Heart right ventricle (tissue), 16 donors: ENCODE data around the gene PPP4R4. TPM values are rescaled to one million over a fixed set of nuclear protein-coding genes. Genes with fewer than 3 reads are reported as not detected.
"Not testable (repeated sequence)": the region's sequence is repeated elsewhere in the genome, so short reads cannot be mapped to it uniquely, and the experiment has no call there.

Experiments
- ATAC-seq, 8 donors: fragments of 200-7000 bp; cut with Tn5 transposase; one replicate each; pipeline ENCODE4 v1.9.1; 2020; ENCODE audit warnings: mild to moderate bottlenecking in 8 of 8, moderate library complexity in 8 of 8, moderate number of reproducible peaks in 1 of 8
- DNase-seq, 2 donors: peaks; one replicate each; pipeline ENCODE4 v3.0.0-alpha.2; 2020
- H3K27ac ChIP-seq, 10 donors: fragments of 200-600 bp; sonication (generic) in 2 of 10; one replicate each; pipeline versions ENCODE4 v1.5.0 to v1.8.0; 2020 to 2022; ENCODE audit warnings: mild to moderate bottlenecking in 3 of 10
- H3K27me3 ChIP-seq, 7 donors: fragments of 200-600 bp; one replicate each; pipeline ENCODE4 v1.8.0; 2021 to 2022; ENCODE audit warnings: mild to moderate bottlenecking in 2 of 7
- H3K36me3 ChIP-seq, 9 donors: fragments of 200-600 bp; sonication (generic) in 1 of 9; one replicate each; pipeline versions ENCODE4 v1.5.0 to v1.8.0; 2020 to 2022; ENCODE audit warnings: mild to moderate bottlenecking in 2 of 9
- H3K4me1 ChIP-seq, 9 donors: fragments of 200-600 bp; sonication (generic) in 1 of 9; one replicate each; pipeline versions ENCODE4 v1.5.0 to v1.8.0; 2020 to 2022; ENCODE audit warnings: mild to moderate bottlenecking in 4 of 9
- H3K4me3 ChIP-seq, 10 donors: fragments of 200-600 bp; sonication (generic) in 2 of 10; one replicate each; pipeline versions ENCODE4 v1.5.0 to v1.8.0; 2020 to 2022; ENCODE audit warnings: mild to moderate bottlenecking in 7 of 10, moderate library complexity in 2 of 10
- H3K9me3 ChIP-seq, 11 donors: fragments of 200-600 bp in 10 of 11; sonication (generic) in 2 of 11; one replicate each; pipeline versions ENCODE4 v1.5.0 to v1.8.0; 2013 to 2022; ENCODE audit warnings: mild to moderate bottlenecking in 2 of 11, control low read depth in 1 of 11, moderate library complexity in 1 of 11
- WGBS, 2 donors: extraction: QIAGEN DNeasy Blood & Tissue Kit; methylation state at CpG; one replicate each; pipeline ENCODE4 v1.1.7; 2013; ENCODE audit warnings: inconsistent platforms in 1 of 2; 5-methylcytosine and 5-hydroxymethylcytosine counted together
- intact Hi-C, 10 donors: fragments of 100-400 bp; cut with DNase I; formaldehyde crosslinking; loops; one replicate each; pipeline versions ENCODE4 v1.11.1 to v1.14.2; 2022
- polyA plus RNA-seq, 2 donors: library from polyadenylated mRNA; stranded (reverse); fragments of 200-250 nt; gene quantifications; one replicate each; pipeline ENCODE4 v1.2.3, GENCODE V29; 2013
- total RNA-seq, 10 donors: library from RNA; stranded (reverse); fragmentation: NEBNext Ultra II Directional in 3 of 10; extraction: Animal tissue kit (Norgen Biotek cat#: 25700) in 3 of 10; gene quantifications; one replicate each; pipeline versions ENCODE4 v1.2.1 to v1.2.4, GENCODE V29; 2021 to 2023
- TF ChIP-seq, protein P1 (sequence below), 9 donors: fragments of 200-600 bp; sonication (generic) in 2 of 9; IDR thresholded peaks; one replicate each; pipeline versions ENCODE4 v1.5.0 to v1.8.0; 2021 to 2022; ENCODE audit warnings: antibody characterized with exemption in 9 of 9, mild to moderate bottlenecking in 5 of 9, moderate library complexity in 1 of 9
- donor health status: Arrhythmogenic right ventricular cardiomyopathy.
- donor health status: ischemic (EF 13 %, LVEDD 7.1; RV severe dilation, severe dysfunction).
- donor health status: healthy with polysubstance abuse.
- donor health status: DM: no; HTN: yes; CAD: no.
- donor health status: DM: no; HTN: no; CAD: no.
- donor health status: ischemic (EF 25% LVEDD 6.9; RV normal size, moderate dysfunction).
- donor health status: ischemic (EF 25% LVEDD 5.7; RV mildly dilated, moderate dysfunction).
- donor health status: healthy.
- donor health status: DM: yes; HTN: yes; CAD: no.
- donor health status: Ischemic cardiomyopathy.
- donor health status: ischemic (EF 35%, LVEDD 5.7; RV mildly dilated, moderate dysfunction).
- donor health status: nonischemic (EF 11% LVEDD 7.7; RV severe dilation, severe dysfunction).
- donor health status: DM: yes; HTN: yes; CAD: no.
- donor health status: PGD.
- donor health status: ischemic (EF 29% LVEDD 5.4; RV normal size, mild dysfunction).
- donor health status: nonischemic (EF 23%, LVEDD 6.1; RV moderate dilation, normal function).

The PPP4R4 gene
- total and polyA plus RNA-seq, 12 donors: 0.13 to 0.94 (median 0.31) TPM; not detected in 5

- Histone ChIP-seq H3K4me3 (no peak overlapping the region), H3K36me3 (no peaks in the 10 kb centered on the region), H3K4me1 (no peaks in the 10 kb centered on the region), H3K27ac (no peak overlapping the region), H3K9me3 (no peaks in the 10 kb centered on the region), H3K27me3 (peaks cover 0 to 23% (median 4%) of the 10 kb centered on the region in 7 donors)
- DNase-seq (no peak), ATAC-seq (no peak)
- intact Hi-C loops: no loop called here
- TF ChIP-seq, protein P1, sequence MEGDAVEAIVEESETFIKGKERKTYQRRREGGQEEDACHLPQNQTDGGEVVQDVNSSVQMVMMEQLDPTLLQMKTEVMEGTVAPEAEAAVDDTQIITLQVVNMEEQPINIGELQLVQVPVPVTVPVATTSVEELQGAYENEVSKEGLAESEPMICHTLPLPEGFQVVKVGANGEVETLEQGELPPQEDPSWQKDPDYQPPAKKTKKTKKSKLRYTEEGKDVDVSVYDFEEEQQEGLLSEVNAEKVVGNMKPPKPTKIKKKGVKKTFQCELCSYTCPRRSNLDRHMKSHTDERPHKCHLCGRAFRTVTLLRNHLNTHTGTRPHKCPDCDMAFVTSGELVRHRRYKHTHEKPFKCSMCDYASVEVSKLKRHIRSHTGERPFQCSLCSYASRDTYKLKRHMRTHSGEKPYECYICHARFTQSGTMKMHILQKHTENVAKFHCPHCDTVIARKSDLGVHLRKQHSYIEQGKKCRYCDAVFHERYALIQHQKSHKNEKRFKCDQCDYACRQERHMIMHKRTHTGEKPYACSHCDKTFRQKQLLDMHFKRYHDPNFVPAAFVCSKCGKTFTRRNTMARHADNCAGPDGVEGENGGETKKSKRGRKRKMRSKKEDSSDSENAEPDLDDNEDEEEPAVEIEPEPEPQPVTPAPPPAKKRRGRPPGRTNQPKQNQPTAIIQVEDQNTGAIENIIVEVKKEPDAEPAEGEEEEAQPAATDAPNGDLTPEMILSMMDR (IDR thresholded peaks at IDR 0.05): no peak
- 69 to 76% methylated on average over 10 of the region's 10 CpGs for WGBS, 2 donors
Measured at GRCh38 chr14:94269156-94269555, 95.0 kb downstream of the PPP4R4 start.

DNA sequence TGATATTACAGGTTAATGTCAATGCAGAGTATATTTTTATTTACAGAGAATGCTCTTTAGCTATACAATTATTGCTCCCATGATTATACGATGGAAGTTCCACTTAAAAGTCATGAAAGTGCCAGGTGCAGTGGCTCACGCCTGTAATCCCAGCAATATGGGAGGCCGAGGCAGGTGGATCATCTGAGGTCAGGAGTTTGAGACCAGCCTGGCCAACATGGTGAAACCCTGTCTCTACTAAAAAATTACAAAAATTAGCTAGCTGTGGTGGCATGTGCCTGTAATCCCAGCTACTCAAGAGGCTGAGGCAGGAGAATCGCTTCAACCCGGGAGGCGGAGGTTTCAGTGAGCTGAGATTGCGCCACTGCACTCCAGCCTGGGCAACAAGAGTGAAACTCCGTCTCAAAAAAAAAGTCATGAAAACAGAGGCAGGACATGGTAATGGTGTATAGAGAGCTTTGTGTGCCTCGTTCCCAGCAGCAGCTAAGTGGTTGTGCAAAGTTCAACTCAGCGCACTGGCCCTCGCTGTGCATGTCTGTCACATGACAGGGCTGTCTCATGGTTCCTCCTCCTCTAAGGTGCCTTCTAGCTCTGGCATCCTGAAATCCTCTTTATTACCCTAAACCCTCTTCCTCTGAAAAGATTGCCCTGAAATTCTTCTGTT, 102.9 kb downstream of the PPP4R4 start:
- WGBS, 2 donors: 81 to 86% methylated on average over 11 of the region's 11 CpGs
- ATAC-seq: not testable (repeated sequence)

DNA sequence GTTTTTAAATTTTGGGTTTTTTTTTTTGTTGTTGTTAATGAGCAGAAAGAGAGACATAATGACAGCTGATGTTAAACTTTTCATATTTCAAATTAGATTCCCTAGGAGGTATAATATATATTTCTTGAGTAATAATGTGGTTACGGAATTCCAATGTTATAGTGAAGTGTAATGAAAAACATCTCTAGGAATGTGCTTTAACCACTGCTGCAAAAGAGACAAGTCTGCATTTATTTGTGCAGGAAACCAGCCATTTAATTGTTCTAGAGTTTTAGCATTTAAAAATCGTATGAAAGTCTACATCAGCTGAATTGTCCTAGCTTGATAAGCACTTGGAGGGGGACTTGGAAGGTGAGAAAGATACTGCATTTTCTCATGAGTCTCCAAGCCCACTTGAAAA, 104.6 kb downstream of the PPP4R4 start:
- ATAC-seq (no peak), DNase-seq (no peak)
- WGBS, 2 donors: 67 to 71% methylated on average over 2 of the region's 2 CpGs
- Histone ChIP-seq H3K4me3 (no peak overlapping the region), H3K27me3 (peaks cover 0 to 8% (median 0%) of the 10 kb centered on the region in 7 donors), H3K36me3 (no peaks in the 10 kb centered on the region), H3K9me3 (no peaks in the 10 kb centered on the region), H3K4me1 (no peaks in the 10 kb centered on the region), H3K27ac (no peak overlapping the region)
- TF ChIP-seq, protein P1 (IDR thresholded peaks at IDR 0.05): no peak
- intact Hi-C loops: no loop called here

More for the DNA sequence above, 102.9 kb downstream of the PPP4R4 start:
- H3K4me3 ChIP-seq, DNase-seq, H3K36me3 ChIP-seq, H3K27me3 ChIP-seq, intact Hi-C loops, H3K27ac ChIP-seq, H3K4me1 ChIP-seq, H3K9me3 ChIP-seq: not testable (repeated sequence)

DNA sequence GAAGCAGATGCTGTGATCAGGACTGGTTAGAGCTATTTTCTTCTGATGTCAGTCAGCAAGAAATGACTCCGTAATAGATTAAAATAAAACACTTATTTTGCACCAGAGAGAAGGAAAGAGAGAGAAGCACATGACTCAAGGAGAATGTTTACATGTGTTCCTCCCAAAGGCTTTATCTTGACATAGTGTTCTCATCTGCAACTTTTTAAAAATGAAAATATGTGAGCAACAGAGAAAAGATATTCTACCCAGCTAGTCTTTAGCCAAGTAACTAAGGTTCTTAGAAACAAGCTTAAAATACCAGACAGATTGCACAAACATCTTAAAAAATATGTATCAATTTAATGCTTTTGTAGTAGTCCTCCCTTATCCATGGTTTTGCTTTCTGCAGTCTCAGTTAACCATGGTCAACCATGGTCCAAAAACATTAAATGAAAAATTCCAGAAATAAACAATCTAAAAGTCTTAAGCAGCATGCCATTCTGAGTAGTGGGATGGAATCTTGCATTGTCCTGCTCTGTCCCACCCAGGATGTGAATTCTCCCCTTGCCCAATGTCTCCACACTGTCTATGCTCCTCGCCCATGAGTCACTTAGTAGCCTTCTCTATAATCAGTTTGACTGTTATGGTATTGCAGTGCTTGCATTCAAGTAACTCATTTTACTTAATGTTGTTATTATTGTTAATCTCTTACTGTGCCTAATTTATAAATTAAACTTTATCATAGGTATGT, 109.0 kb downstream of the PPP4R4 start:
- H3K4me1 ChIP-seq: no peaks in the 10 kb centered on the region
- no peak overlapping the region for H3K4me3 ChIP-seq
- no peak overlapping the region for H3K27ac ChIP-seq
- WGBS, 2 donors: 79 to 86% methylated on average over 2 of the region's 2 CpGs
- no peak for DNase-seq
- TF ChIP-seq, protein P1 (IDR thresholded peaks at IDR 0.05): no peak
- no peak for ATAC-seq
- intact Hi-C loops: no loop called here
- no peaks in the 10 kb centered on the region for H3K9me3 ChIP-seq
- peaks cover 0 to 8% (median 0%) of the 10 kb centered on the region in 7 donors for H3K27me3 ChIP-seq
- H3K36me3 ChIP-seq: no peaks in the 10 kb centered on the region

DNA sequence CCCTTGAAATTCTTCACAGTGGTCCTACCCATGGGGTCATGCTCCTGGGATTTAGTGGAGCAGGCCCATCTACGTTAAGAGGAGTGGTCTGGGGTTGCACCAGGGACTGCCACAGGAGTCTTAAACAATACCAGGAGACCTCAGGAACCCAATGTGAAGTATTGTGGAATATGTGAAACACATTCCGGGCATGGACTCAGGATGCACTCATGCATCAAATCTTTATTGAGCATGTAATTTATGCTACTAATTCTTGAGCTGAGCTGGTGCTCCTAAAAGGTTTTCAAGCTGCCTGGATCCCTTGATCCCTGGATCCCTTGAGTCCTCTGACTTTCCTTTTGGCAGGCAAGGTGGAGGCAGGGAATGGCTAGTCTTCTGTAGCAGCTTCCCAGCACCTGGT, 110.1 kb downstream of the PPP4R4 start:
- TF ChIP-seq, protein P1 (IDR thresholded peaks at IDR 0.05): no peak
- DNase-seq (no peak), ATAC-seq (no peak)
- WGBS, 2 donors: 81 to 96% methylated on average over 2 of the region's 2 CpGs
- Histone ChIP-seq H3K27ac (no peak overlapping the region), H3K9me3 (no peaks in the 10 kb centered on the region), H3K36me3 (no peaks in the 10 kb centered on the region), H3K27me3 (peaks cover 0 to 5% (median 0%) of the 10 kb centered on the region in 7 donors), H3K4me3 (no peak overlapping the region), H3K4me1 (no peaks in the 10 kb centered on the region)
- intact Hi-C loops: no loop called here
